HL-60 (cell line): ENCODE results near the gene CCSER2.

Source experiments
- DNase-seq, 2 experiments: peaks; one replicate each; pipeline ENCODE4 v3.0.0-alpha.2; 2010 to 2020; ENCODE audit warnings: low read depth in 1 of 2, low spot score in 1 of 2
- H3K27ac ChIP-seq: fragments of 250-450 bp; sonication (Bioruptor Pico); replicated peaks from 2 replicates; pipeline ENCODE4 v1.5.1; 2020; ENCODE audit warnings: mild to moderate bottlenecking, moderate library complexity
- H3K27me3 ChIP-seq: fragments of 250-450 bp; sonication (Bioruptor Pico); 2 replicates; pipeline ENCODE4 v1.5.1; 2021; ENCODE audit warnings: mild to moderate bottlenecking, moderate library complexity; ENCODE audit not compliant: insufficient read depth, poor library complexity, severe bottlenecking
- H3K4me3 ChIP-seq: replicated peaks from 2 replicates; pipeline ENCODE4 v1.5.1; 2011; ENCODE audit warnings: mild to moderate bottlenecking, control low read depth, low read length; ENCODE audit not compliant: insufficient read depth
- CTCF ChIP-seq: IDR thresholded peaks from one replicate; pipeline ENCODE4 v1.5.1; 2011; ENCODE audit warnings: low read length, control low read depth, inconsistent platforms; ENCODE audit not compliant: insufficient read depth
- GABPA ChIP-seq: IDR thresholded peaks from 2 replicates; pipeline ENCODE4 v1.6.1; 2012; ENCODE audit warnings: low read depth
- POLR2AphosphoS5 ChIP-seq: IDR thresholded peaks from 2 replicates; pipeline ENCODE4 v1.6.1; 2012; ENCODE audit warnings: low read depth
- REST ChIP-seq: IDR thresholded peaks from 2 replicates; pipeline ENCODE4 v1.6.1; 2012; ENCODE audit warnings: low read depth; ENCODE audit not compliant: insufficient replicate concordance
- SPI1 ChIP-seq: IDR thresholded peaks from 2 replicates; pipeline ENCODE4 v1.6.1; 2012; ENCODE audit warnings: low read depth, mild to moderate bottlenecking, borderline replicate concordance

CCSER2 gene

GRCh38 chr10:84292502-84292901 lies 35.9 kb upstream of the CCSER2 start:
- TF ChIP-seq GABPA: no peak
- no peak for TF ChIP-seq CTCF
- no peak for TF ChIP-seq REST
- Histone ChIP-seq H3K4me3 (no peak overlapping the region), H3K27me3 (peaks cover 4% of the 10 kb centered on the region), H3K27ac (no peak overlapping the region)
- no peak for DNase-seq

- H3K27me3 ChIP-seq: peaks cover 4% of the 10 kb centered on the region
- no peak for DNase-seq
- TF ChIP-seq POLR2AphosphoS5: no peak
- TF ChIP-seq GABPA: no peak
- TF ChIP-seq SPI1: no peak
- no peak for TF ChIP-seq REST
- no peak for TF ChIP-seq CTCF
- H3K4me3 ChIP-seq: no peak overlapping the region
- no peak overlapping the region for H3K27ac ChIP-seq
These were observed 35.2 kb upstream of the CCSER2 start for GRCh38 chr10:84293171-84293570.

GRCh38 chr10:84293574-84294016 lies 34.8 kb upstream of the CCSER2 start:
- TF ChIP-seq SPI1: no peak
- TF ChIP-seq CTCF: no peak
- TF ChIP-seq GABPA: no peak
- no peak for TF ChIP-seq REST
- no peak for TF ChIP-seq POLR2AphosphoS5
- no peak overlapping the region for H3K27ac ChIP-seq
- peaks cover 4% of the 10 kb centered on the region for H3K27me3 ChIP-seq
- no peak overlapping the region for H3K4me3 ChIP-seq
- DNase-seq: no peak
